Measurements from ENCODE around the gene SNORC. TPM values are rescaled to one million over a fixed set of nuclear protein-coding genes. Genes with fewer than 3 reads are reported as not detected.

SNORC gene
- total and polyA plus RNA-seq, 2 experiments from 2014 or later: 0.39 TPM; not detected in 1

DNA sequence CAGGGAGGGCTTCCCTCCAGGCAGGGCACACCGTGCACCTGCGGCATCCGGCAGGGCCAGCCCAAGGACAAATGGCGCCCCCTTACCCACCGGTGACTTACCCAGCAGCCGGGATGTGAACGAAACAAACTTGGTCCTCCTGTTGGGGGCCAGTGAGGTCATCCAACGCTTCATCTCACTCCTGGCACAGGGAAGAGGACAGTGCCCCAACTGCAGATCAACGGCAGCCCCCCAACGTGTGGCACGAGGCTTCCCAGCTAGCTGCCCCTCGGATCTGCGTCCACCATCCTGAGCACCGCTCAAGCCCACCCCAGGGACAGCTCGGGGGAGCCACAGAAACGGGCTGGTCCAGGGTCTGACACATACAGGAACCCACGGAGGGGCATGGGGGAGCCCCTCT is 12.0 kb downstream of the SNORC start:
- in situ Hi-C loops (cut with MboI): no loop called here
- no peaks in the 10 kb centered on the region for H3K79me2 ChIP-seq (ENCODE audit: insufficient read depth)
- no peak overlapping the region for H3K9ac ChIP-seq
- no peak overlapping the region for H2AFZ ChIP-seq
- H3K9me2 ChIP-seq (ENCODE audit: insufficient read depth): no peaks in the 10 kb centered on the region
- H3K9me3 ChIP-seq (ENCODE audit: low read depth): no peaks in the 10 kb centered on the region
- no peaks in the 10 kb centered on the region for H3K36me3 ChIP-seq (ENCODE audit: low read depth)
- H3F3A ChIP-seq (ENCODE audit: insufficient read depth): no peaks in the 10 kb centered on the region
- WGBS, 2 experiments (ENCODE audit: low coverage in 1 of 2, low lambda C conversion rate in 2 of 2, missing lambda C conversion rate in 2 of 2): 89 to 90% methylated on average over 15 to 17 of the region's 17 CpGs
- no peak overlapping the region for H3K4me2 ChIP-seq (ENCODE audit: unreplicated experiment)
- no peak for TF ChIP-seq EZH2phosphoT487 (IDR thresholded peaks at IDR 0.05; ENCODE audit: insufficient read depth, low read depth)
- no peak for TF ChIP-seq EZH2 (IDR thresholded peaks at IDR 0.05; ENCODE audit: insufficient read depth, poor library complexity, severe bottlenecking)
- DNase-seq: no peak
- H3K4me3 ChIP-seq: no peak overlapping the region
- no peaks in the 10 kb centered on the region for H4K20me1 ChIP-seq (ENCODE audit: insufficient read depth)
- 0 out of 2 replicates have a peak, but pooled peaks cover 3% of the 10 kb centered on the region for H3K27me3 ChIP-seq (replicated peaks; ENCODE audit: insufficient read depth)
- no peaks in the 10 kb centered on the region for H3K4me1 ChIP-seq (ENCODE audit: insufficient read depth)
- no peak overlapping the region for H3K27ac ChIP-seq

DNA sequence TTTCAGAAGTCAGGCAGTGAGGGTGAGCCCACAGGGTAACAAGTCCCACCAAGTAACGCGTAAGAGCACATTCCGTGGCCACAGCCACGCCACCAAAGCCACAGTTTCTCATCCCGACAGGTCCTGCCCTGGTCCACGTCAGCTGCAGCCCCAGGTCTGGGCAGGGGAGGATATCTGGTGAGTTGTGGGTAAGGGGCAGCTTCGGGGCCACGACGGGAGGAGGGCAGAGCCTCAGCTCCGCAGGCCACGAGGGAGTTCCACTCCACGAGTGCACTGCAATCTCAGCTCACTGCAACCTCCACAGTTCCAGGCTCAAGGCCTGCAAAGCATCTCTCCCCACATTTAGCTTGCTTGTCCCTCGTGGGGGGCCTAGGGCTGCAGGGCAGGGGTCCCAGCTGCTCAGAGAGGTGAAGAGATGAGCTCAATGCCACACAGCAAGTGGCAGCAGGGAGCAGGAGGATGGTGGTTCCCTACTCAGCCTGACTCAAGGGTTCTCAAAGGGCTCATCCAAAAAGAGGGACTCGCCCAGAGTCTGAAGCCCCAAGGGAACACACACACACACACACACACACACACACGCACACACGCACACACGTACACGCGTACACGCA is 12.5 kb downstream of the SNORC start:
- TF ChIP-seq EZH2 (IDR thresholded peaks at IDR 0.05; ENCODE audit: insufficient read depth, poor library complexity, severe bottlenecking): no peak
- TF ChIP-seq EZH2phosphoT487 (IDR thresholded peaks at IDR 0.05; ENCODE audit: insufficient read depth, low read depth): no peak
- H2AFZ ChIP-seq: no peak overlapping the region
- 0 out of 2 replicates have a peak, but pooled peaks cover 3% of the 10 kb centered on the region for H3K27me3 ChIP-seq (replicated peaks; ENCODE audit: insufficient read depth)
- no peak overlapping the region for H3K9ac ChIP-seq
- no peak overlapping the region for H3K4me2 ChIP-seq (ENCODE audit: unreplicated experiment)
- WGBS, 2 experiments (ENCODE audit: low coverage in 1 of 2, low lambda C conversion rate in 2 of 2, missing lambda C conversion rate in 2 of 2): 78 to 82% methylated on average over 19 to 20 of the region's 20 CpGs
- no peaks in the 10 kb centered on the region for H3K9me2 ChIP-seq (ENCODE audit: insufficient read depth)
- no peak overlapping the region for H3K27ac ChIP-seq
- no peaks in the 10 kb centered on the region for H4K20me1 ChIP-seq (ENCODE audit: insufficient read depth)
- no peak for DNase-seq
- H3K36me3 ChIP-seq (ENCODE audit: low read depth): no peaks in the 10 kb centered on the region
- H3K4me1 ChIP-seq (ENCODE audit: insufficient read depth): no peaks in the 10 kb centered on the region
- H3K4me3 ChIP-seq: no peak overlapping the region
- H3F3A ChIP-seq (ENCODE audit: insufficient read depth): no peaks in the 10 kb centered on the region
- no peaks in the 10 kb centered on the region for H3K79me2 ChIP-seq (ENCODE audit: insufficient read depth)
- H3K9me3 ChIP-seq (ENCODE audit: low read depth): no peaks in the 10 kb centered on the region
- in situ Hi-C loops (cut with MboI): no loop called here

DNA sequence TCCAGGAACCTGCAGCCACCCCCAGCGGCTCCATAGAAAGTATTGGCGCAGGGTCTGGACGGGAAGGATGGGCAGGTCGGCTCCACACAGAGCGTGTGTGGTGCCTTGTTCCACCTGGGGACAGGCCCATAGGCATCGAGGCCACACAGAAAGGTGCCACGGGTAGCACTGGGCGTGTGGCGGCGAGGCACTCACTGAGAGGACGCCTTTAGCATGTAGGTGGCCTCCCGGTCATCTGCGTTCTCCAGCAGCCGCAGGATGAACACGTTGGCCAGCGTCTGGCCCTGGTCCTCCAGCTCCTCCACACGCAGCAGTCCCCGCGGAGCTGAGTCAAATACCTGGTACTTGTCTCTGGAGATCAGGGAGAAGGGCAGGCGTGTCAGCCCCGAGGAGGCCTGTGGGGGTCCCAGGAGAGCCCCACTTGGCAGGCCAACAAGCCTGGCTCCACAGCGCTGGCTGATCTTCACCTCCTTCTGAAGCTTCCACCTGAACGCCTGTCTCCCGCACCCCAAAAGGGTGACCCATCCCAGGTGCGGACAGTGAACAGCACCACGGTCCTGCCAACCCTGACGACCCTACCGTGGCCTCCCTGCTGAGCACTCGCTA is 13.2 kb downstream of the SNORC start:
- H4K20me1 ChIP-seq (ENCODE audit: insufficient read depth): no peaks in the 10 kb centered on the region
- H3K4me3 ChIP-seq: no peak overlapping the region
- H3K9me2 ChIP-seq (ENCODE audit: insufficient read depth): no peaks in the 10 kb centered on the region
- H3K36me3 ChIP-seq (ENCODE audit: low read depth): no peaks in the 10 kb centered on the region
- DNase-seq: no peak
- H3K79me2 ChIP-seq (ENCODE audit: insufficient read depth): no peaks in the 10 kb centered on the region
- H3K4me2 ChIP-seq (ENCODE audit: unreplicated experiment): no peak overlapping the region
- H3K9me3 ChIP-seq (ENCODE audit: low read depth): no peaks in the 10 kb centered on the region
- H2AFZ ChIP-seq: no peak overlapping the region
- H3K27me3 ChIP-seq (replicated peaks; ENCODE audit: insufficient read depth): 0 out of 2 replicates have a peak, but pooled peaks cover 3% of the 10 kb centered on the region
- H3K27ac ChIP-seq: no peak overlapping the region
- no peaks in the 10 kb centered on the region for H3F3A ChIP-seq (ENCODE audit: insufficient read depth)
- no peak overlapping the region for H3K9ac ChIP-seq
- no peak for TF ChIP-seq EZH2 (IDR thresholded peaks at IDR 0.05; ENCODE audit: insufficient read depth, poor library complexity, severe bottlenecking)
- no peak for TF ChIP-seq EZH2phosphoT487 (IDR thresholded peaks at IDR 0.05; ENCODE audit: insufficient read depth, low read depth)
- WGBS, 2 experiments (ENCODE audit: low coverage in 1 of 2, low lambda C conversion rate in 2 of 2, missing lambda C conversion rate in 2 of 2): 79 to 81% methylated on average over 28 to 29 of the region's 29 CpGs
- H3K4me1 ChIP-seq (ENCODE audit: insufficient read depth): no peaks in the 10 kb centered on the region
- in situ Hi-C loops (cut with MboI): no loop called here

DNA sequence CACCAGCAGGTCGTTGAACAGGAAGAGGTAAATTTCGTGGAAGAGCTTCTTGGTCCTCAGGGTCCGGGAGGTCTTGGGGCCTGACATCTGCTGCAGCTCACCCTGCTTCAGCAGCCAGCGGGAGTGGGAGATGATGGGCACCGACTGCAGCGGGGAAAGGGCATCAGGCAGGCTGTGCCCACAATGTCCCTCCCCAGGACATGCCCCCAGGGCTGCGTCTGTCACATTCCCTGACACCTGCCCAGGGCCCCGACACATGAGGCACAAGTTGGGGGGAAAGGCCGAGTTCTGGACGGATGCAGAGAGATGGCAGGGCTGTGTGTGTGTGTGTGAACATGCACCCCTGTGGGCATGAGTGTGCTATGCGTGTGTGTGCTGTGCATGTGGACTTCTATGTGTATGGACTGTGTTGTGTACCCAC is 13.9 kb downstream of the SNORC start:
- Histone ChIP-seq H2AFZ (no peak overlapping the region), H3K79me2 (ENCODE audit: insufficient read depth) (no peaks in the 10 kb centered on the region), H3K27me3 (replicated peaks; ENCODE audit: insufficient read depth) (0 out of 2 replicates have a peak, but pooled peaks cover 3% of the 10 kb centered on the region), H3K36me3 (ENCODE audit: low read depth) (no peaks in the 10 kb centered on the region), H3K9me3 (ENCODE audit: low read depth) (no peaks in the 10 kb centered on the region), H3K4me2 (ENCODE audit: unreplicated experiment) (no peak overlapping the region), H3K9me2 (ENCODE audit: insufficient read depth) (no peaks in the 10 kb centered on the region), H3K27ac (no peak overlapping the region), H3K4me1 (ENCODE audit: insufficient read depth) (no peaks in the 10 kb centered on the region), H3K9ac (no peak overlapping the region), H3K4me3 (no peak overlapping the region), H3F3A (ENCODE audit: insufficient read depth) (no peaks in the 10 kb centered on the region), H4K20me1 (ENCODE audit: insufficient read depth) (no peaks in the 10 kb centered on the region)
- WGBS, 2 experiments (ENCODE audit: low coverage in 1 of 2, low lambda C conversion rate in 2 of 2, missing lambda C conversion rate in 2 of 2): 72 to 78% methylated on average over 10 to 11 of the region's 11 CpGs
- in situ Hi-C loops (cut with MboI): no loop called here
- no peak for TF ChIP-seq EZH2phosphoT487 (IDR thresholded peaks at IDR 0.05; ENCODE audit: insufficient read depth, low read depth)
- no peak for TF ChIP-seq EZH2 (IDR thresholded peaks at IDR 0.05; ENCODE audit: insufficient read depth, poor library complexity, severe bottlenecking)
- DNase-seq: no peak

Data from GM23248 (cell line).